ENCODE results near the gene CEMIP2.

DNA sequence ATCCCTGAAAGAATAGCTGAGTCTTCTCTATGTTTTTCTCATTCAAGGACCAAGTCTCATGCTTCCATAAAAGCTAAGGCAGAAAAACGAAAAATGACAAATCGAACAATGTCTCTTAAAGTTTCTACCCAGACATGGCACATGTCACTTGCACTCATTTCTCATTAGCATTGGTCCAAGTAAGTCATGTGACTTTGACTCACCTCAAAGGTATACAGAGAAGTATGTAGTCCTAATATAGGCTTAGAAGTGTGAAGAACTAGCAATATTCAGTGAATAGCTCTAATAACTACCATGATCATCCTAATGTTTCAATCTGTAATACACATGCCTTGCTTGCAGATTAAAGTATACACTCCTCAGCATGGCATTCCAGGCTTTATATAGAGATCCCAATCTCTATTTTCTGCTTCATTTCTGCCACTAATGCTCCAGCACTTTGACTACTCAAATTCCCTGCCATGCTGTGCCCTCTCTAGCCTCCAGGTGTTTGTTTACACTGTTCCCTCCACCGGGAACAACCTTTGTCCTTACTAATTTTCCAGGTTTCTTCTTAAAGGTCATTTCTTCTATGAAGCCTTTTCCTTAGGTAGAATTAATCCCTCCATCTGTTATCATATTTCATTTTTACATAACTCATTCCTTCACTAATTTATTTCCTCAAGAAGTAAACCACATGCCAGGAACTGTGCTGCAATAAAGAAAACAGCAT lies 98.9 kb downstream of the CEMIP2 start:
- TF ChIP-seq, protein P1, sequence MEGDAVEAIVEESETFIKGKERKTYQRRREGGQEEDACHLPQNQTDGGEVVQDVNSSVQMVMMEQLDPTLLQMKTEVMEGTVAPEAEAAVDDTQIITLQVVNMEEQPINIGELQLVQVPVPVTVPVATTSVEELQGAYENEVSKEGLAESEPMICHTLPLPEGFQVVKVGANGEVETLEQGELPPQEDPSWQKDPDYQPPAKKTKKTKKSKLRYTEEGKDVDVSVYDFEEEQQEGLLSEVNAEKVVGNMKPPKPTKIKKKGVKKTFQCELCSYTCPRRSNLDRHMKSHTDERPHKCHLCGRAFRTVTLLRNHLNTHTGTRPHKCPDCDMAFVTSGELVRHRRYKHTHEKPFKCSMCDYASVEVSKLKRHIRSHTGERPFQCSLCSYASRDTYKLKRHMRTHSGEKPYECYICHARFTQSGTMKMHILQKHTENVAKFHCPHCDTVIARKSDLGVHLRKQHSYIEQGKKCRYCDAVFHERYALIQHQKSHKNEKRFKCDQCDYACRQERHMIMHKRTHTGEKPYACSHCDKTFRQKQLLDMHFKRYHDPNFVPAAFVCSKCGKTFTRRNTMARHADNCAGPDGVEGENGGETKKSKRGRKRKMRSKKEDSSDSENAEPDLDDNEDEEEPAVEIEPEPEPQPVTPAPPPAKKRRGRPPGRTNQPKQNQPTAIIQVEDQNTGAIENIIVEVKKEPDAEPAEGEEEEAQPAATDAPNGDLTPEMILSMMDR (conservative IDR thresholded peaks at IDR 0.05 in 1 of 2, IDR thresholded peaks at IDR 0.05 in 1 of 2; ENCODE audit: low read depth in 1 of 2, low read length in 2 of 2) = no peak
- no peak for TF ChIP-seq EZH2 (IDR thresholded peaks at IDR 0.05; ENCODE audit: low read length, missing control alignments)

Data from fibroblast of lung (primary cell).